GM15510 (cell line): ENCODE measurements around the gene SGSM1.
A peak's percentile ranks its signal among the peaks of the same experiment; 100 is the strongest.

Experiments
- POLR2A ChIP-seq: IDR thresholded peaks from 3 replicates; pipeline ENCODE4 v1.6.1; 2011; ENCODE audit warnings: borderline replicate concordance; ENCODE audit not compliant: insufficient read length; ENCODE audit errors: extremely low read depth

The SGSM1 gene, protein sequence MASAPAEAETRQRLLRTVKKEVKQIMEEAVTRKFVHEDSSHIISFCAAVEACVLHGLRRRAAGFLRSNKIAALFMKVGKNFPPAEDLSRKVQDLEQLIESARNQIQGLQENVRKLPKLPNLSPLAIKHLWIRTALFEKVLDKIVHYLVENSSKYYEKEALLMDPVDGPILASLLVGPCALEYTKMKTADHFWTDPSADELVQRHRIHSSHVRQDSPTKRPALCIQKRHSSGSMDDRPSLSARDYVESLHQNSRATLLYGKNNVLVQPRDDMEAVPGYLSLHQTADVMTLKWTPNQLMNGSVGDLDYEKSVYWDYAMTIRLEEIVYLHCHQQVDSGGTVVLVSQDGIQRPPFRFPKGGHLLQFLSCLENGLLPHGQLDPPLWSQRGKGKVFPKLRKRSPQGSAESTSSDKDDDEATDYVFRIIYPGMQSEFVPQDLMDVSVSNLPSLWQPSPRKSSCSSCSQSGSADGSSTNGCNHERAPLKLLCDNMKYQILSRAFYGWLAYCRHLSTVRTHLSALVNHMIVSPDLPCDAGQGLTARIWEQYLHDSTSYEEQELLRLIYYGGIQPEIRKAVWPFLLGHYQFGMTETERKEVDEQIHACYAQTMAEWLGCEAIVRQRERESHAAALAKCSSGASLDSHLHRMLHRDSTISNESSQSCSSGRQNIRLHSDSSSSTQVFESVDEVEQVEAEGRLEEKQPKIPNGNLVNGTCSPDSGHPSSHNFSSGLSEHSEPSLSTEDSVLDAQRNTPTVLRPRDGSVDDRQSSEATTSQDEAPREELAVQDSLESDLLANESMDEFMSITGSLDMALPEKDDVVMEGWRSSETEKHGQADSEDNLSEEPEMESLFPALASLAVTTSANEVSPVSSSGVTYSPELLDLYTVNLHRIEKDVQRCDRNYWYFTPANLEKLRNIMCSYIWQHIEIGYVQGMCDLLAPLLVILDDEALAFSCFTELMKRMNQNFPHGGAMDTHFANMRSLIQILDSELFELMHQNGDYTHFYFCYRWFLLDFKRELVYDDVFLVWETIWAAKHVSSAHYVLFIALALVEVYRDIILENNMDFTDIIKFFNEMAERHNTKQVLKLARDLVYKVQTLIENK

DNA sequence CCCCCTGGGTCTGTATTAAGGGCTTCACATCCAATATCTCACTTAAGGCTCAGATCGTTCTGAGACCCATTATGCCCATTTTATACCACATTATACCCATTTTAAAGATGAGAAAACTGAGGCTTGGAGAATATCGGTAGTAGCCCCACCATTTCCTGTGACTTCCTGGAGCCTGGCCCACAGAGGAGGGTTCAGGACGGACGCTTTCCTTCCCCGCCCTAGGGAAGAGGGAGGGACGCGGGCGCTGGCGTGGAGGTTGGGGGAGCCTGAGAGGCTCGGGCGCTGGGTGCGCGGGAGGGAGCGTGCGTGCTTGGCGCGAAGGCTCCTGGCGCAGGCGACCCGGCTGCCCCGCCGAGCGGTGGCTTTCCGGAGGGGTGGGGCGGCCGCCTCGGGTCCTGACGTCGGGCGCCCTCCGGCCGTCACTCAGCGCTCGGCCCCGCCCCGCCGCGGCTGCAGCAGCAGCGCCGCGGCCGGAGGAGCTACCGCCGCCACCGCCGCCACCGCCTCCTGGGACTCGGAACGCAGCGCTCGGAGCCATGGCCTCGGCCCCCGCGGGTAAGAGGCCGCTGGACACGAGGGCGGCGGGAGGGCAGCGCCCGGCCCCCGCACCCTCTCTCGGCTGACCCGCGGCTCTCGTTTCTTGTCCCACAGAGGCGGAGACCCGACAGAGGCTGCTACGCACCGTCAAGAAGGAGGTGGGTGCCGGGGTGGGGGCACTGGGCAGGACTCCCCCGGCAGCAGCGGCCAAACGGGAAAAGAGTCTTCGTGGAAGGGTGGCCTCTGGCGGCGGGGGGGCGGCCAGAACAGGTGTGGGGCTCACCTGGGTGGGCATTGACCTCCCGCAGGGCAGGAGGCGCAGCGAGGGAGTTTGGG lies at the start of gene SGSM1:
Gene SGSM1, plus strand, starts transcription at position 422 of the 873 bp plus-strand sequence. Its CDS starts 115 bp downstream, at position 537.
- TF ChIP-seq POLR2A = peak; percentile 16

DNA sequence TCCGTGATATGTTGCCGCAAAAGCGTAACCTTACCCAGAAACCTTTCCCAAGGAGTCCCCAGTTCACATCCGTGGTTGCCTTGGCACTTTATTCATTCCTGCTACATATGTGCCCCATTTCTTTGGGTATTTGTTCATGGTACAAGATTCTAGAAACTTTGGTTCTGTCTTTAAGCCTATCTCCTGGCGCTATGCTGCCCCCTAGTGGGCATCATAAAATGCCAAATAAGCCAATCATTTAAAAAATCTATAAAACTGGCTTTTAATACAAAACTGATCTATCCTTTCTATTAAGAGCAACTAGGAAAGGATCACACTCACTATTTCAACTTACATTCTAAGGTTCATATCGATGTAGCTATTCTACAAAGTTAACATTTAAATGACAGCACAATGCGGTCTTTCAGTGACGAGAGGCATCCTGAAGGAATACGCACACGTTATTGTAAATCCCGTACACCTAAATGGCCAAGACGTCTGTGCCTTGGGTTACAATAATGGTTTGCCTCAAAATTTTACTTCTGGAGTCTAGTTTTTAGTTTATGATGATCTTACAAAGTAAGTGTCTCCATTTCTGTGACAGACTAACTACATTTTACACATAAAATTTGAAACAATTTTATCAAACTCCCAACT lies 47.7 kb upstream of the SGSM1 start:
- TF ChIP-seq POLR2A = no peak

DNA sequence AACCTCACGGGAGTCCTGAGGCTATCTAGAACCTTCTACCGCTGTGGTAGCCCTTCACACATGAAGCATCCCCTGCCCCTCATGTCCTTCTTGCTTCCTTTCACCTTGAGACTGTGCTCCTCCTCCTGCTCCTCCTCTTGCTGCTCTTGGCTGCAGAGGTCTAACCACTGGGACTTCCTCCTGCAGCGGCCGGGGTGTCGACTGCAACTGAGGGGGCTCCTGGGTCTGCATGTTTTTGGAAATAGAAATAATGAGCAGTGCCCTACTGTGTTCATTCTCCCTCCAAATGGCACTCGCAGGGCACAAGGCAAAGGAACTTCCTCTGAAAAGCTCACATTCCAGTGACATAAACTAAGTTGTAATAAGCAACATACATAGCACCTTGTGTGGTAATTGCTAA lies 46.2 kb upstream of the SGSM1 start:
- no peak for TF ChIP-seq POLR2A

DNA sequence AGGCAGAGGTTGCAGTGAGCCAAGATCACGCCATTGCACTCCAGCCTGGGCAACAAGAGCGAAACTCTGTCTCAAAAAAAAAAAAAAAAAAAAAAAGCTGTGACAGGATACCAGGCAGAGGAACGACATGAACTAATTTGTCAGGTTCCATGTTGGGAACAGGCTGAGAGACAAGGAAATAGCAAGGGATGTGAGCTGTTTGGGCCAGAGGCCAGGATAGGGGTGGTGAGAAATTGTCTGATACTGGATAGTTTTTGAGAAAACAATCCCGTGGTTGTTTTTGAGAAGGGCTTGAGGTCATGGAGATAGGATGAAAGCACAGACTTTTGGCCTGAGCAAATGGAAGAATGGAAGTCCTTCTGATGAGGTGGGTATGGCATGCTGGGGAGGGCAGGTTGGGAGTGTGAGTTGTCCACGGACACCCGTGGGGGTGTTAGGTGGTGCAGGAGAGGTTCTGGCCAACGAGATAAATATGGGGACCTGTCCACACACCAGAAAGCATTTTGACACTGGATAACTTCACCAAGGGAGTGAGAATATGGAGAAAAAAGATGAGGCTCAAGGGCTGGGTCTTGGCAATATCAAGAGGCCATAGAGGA lies 45.2 kb upstream of the SGSM1 start:
- TF ChIP-seq POLR2A = no peak

DNA sequence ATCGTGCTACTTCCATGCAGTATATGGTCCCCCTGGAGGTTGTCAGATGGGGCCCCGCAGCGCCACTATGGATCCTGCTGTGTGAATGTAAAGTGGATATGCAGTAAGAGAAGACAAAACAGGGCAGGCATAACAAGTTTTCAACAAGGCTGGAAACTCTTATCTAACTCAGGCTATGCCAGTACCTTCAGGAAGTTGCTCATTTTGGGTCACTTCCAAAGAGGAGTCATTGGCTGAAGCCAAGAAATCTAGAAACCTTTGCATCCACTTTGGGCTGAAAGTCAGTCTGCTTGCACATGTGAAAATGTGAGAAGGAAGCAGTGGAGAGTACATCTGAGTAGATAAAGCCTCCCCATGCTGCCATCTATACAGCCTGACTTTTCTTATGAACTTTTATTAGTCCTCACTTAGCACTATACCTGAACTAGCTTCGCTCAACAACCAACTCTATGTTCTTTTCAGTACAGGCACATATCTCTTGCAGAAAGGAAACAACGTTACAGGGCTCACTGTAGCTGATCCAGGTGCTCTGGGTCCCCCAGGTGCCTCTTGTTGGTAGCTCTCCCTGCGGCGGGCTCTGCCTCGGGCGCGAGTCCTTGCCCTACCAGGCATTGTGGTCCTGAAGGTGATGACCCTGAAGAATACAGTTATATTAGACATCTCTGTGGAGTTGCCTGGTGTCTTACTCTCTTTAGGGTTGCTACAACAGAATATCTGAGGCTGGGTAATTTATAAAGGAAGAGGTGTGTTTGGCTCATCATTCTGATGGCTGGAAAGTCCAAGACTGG lies 43.9 kb upstream of the SGSM1 start:
- no peak for TF ChIP-seq POLR2A

DNA sequence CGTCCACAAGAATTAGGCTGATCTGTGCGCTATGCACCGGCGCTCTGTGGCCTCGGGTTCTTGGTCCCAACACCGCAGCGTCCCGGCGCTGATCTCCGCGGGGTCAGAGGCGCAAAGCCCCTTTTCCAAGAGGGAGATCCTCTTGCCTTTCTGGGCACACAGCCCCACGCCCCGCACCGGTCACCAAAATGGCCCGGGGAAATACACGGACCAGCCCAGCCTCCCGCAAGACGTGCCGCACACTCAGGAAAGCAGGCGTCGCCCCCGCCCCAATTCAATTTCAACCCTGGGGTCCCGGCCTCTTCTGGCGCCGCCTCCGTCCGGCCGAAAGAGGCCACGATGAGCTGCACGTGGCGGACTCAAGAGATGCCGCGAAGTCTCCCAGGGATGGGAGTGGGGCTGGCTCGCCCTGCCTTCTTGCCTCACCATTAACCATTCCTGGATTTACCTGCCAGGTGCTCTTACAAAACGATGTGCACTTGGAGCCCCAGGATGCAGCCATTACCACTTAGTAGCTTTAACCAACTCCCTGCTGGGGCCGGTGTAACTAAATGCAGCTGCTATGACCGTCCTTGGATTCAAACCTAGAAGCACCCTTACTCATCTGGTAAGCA lies 42.0 kb upstream of the SGSM1 start:
- no peak for TF ChIP-seq POLR2A

DNA sequence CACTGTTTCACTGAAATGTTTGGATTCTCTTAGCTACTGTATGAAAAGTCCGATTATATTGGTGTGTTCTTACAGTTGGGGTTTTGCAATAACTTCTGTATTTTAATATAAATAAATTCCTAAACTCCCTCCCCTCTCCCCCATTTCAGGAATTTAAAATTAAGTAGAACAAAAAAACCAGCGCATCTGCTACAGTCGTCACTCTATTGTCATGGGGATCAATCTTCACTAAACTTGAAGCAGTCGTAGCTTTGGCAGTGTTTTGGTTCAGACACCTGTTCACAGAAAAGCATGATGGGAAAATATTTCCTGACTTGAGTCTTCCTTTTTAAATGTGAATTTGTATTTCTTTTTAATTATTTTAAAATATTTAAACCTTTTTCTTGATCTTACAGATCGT lies 40.8 kb upstream of the SGSM1 start:
- TF ChIP-seq POLR2A = no peak

DNA sequence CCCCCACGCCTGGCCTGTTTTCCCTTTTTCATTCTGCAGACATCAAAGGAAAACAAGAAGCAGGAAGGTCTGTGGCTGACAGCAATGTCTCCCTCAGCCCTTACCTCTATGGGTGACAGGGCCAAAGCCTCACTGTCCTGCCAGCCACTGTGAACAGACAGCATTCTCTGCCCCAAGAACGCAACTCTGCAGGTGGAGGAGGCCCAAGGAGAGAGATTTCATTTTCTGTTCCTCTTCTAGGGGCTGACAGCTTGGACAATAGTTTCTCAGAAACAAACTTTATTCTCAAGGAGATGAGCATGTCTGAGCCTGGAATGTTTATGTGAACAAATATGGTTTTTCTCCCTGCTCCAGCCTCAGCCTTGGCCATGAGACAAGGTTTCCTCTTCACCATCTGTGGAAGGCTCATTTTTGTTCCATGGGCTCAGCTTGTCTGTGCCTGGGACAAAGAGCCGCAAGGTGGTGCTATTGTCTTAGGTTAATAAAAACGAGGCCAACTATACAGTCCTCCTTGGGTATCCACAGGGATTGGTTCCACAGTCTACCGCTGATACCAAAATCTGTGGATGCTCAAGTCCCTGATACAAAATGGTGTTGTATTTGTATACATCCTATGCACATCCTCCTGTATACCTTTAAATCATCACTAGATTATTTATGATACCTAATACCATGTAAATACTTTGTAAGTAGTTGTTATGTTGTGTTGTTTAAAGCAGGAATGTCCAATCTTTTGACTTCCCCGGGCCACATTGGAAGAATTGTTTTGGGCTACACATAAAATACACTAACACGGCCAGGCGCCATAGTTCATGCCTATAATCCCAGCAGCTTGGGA lies 37.3 kb upstream of the SGSM1 start:
- TF ChIP-seq POLR2A = no peak

DNA sequence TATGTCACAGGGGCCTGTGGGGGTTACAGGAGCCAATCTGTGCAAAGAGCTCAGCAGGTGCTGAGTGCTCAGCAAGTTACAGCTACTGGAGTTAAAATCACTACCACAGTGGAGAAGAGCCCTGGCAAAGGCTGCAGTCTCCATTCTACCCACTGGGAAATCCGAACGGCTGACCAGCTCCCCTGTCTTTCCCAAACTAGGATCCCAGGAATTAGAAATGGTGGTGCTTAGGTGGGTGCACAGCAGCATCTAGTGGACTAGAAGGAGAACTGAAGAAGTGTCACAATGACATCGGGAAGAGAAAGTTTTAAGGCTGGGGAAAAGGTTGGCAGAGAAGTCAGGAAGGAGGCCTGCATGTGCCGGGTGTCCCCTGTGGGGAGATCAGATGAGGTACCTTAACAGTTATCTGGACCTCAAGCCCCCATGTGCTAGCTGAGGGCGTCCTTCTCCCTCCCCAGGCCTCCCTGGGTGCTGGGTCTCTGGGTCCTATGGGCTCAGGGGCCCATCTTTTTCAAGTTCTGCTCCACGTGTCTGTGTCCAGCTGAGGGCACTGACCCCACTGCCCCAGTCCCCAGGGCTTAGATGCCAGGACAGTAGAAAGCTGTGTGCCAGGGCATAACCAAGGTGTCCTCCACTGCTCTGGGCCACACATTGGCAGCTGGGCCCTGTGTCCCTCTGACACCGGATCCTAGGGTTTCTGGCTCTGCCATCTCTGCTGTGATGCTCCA lies 33.4 kb upstream of the SGSM1 start:
- no peak for TF ChIP-seq POLR2A

DNA sequence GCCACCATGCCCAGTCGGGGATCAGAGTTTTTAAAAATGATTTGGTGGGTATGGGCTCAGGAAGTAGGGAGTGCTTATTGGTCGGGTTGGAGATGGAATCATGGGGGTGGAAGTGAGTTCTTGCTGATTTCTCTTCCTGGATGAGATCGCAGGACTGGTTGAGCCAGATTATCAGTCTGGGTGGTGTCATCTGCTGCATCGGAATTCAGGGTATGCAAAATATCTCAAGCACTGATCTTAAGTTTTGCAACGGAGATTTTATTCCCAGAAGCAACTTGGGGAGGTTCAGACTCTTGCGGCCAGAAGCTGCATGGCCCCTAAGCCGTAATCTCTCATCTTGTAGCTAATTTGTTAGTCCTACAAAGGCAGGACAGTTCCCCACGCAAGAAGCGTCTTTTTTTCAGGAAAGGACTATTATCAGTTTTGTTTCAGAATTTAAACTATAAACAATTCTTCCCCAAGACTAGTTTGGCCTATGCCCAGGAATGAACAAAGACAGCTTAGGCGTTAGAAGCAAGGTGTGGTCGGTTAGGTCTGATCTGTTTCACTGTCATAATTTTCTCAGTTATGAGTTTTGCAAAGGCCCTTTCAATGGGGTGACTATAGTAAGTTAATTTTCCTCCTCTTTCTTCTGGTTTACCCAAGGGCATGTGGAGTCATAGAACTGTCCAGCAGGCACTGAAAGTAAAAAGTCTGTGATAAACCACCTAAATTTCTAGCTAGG lies 30.1 kb upstream of the SGSM1 start:
- no peak for TF ChIP-seq POLR2A
